K562 (cell line): ENCODE results near the gene HEPACAM2.

Experiments
- E2F8 ChIP-seq: fragments of 450-650 bp; IDR thresholded peaks from 2 replicates; pipeline ENCODE4 v1.7.1; 2018; ENCODE audit warnings: mild to moderate bottlenecking, low read depth; ENCODE audit not compliant: partially characterized antibody
- IRF2 ChIP-seq: sonication (generic); formaldehyde crosslinking; IDR thresholded peaks from 2 replicates; pipeline ENCODE4 v1.8.1; 2022; ENCODE audit warnings: mild to moderate bottlenecking, missing genetic modification reagents
- PREB ChIP-seq: sonication (generic); formaldehyde crosslinking; IDR thresholded peaks from 2 replicates; pipeline ENCODE4 v1.8.1; 2023; ENCODE audit warnings: mild to moderate bottlenecking, missing genetic modification reagents
- RERE ChIP-seq: sonication (generic); formaldehyde crosslinking; IDR thresholded peaks from 2 replicates; pipeline ENCODE4 v1.8.0; 2023; ENCODE audit warnings: missing genetic modification reagents, mild to moderate bottlenecking, borderline replicate concordance
- ZNF274 ChIP-seq: IDR thresholded peaks from 2 replicates; pipeline ENCODE4 v1.6.1; 2011; ENCODE audit warnings: low read depth, mild to moderate bottlenecking, low read length, moderate library complexity, borderline replicate concordance

GRCh38 chr7:93145354-93145753 is 80.9 kb downstream of the HEPACAM2 start:
- no peak for TF ChIP-seq PREB (CRISPR knock-in tag)
- TF ChIP-seq IRF2 = no peak
- no peak for TF ChIP-seq E2F8
- no peak for TF ChIP-seq ZNF274
- no peak for TF ChIP-seq RERE
